Ishikawa (cell line): ENCODE results near the gene CLASP1.

ENCODE experiments used
- CEBPB ChIP-seq: IDR thresholded peaks from 2 replicates; pipeline ENCODE4 v1.6.1; 2012
- TAF1 ChIP-seq: IDR thresholded peaks from 2 replicates; pipeline ENCODE4 v1.6.1; 2012; ENCODE audit warnings: low read depth, mild to moderate bottlenecking
- TCF12 ChIP-seq: IDR thresholded peaks from 2 replicates; pipeline ENCODE4 v1.6.1; 2012; ENCODE audit warnings: low read depth

- no peak for TF ChIP-seq TAF1
- TF ChIP-seq CEBPB, result no peak
- TF ChIP-seq TCF12, result no peak
Observed at GRCh38 chr2:121483021-121483420, 166.2 kb downstream of the CLASP1 start.
